Measurements from ENCODE around the gene ST8SIA4. TPM values are rescaled to one million over a fixed set of nuclear protein-coding genes. Genes with fewer than 3 reads are reported as not detected.

ST8SIA4 gene
- total RNA-seq, 1 experiment from 2014 or later, result not detected

GRCh38 chr5:100889165-100889743 lies 13.8 kb downstream of the ST8SIA4 start:
- DNase-seq (ENCODE audit: low read depth), result no peak
- in situ Hi-C loops (cut with HindIII; ENCODE audit: low pct_unique_long_range_greater_than_20kb, low sequenced_read_pairs), result no loop called here

- in situ Hi-C loops (cut with HindIII; ENCODE audit: low pct_unique_long_range_greater_than_20kb, low sequenced_read_pairs), result no loop called here
Observed at GRCh38 chr5:100877274-100877673, 25.8 kb downstream of the ST8SIA4 start.

DNA sequence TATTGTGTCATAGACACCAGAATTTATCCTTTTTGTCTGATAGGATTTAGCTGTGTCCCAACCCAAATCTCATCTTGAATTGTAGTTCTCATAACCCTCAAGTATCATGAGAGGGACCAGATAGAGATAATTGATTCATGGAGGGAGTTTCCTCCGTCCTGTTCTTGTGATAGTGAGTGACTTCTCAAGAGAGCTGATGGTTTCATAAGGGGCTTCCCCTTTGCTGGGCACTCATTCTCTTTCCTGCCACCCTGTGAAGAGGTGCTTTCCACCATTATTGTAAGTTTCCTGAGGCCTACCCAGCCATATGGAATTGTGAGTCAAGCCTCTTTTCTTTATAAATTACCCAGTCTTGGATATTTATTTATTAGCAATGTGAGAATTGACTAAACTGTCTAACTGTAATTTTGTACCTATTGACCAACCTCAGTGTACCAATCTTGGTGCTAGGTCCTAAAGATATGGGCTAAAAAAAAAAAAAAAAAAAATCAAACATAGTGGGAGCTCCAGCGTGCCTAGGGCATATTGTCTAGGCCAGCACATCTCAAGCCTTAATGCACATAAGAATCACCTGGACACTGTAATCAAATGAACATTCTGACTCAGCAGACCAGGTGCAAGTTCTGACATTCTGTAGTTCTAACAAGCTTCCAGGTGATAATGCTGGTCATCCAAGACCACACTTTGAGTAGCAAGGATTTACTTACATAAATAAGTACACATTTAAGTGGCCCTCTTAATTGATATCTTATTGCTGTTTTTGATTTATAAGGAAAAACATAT lies 30.5 kb downstream of the ST8SIA4 start:
- in situ Hi-C loops (cut with HindIII; ENCODE audit: low pct_unique_long_range_greater_than_20kb, low sequenced_read_pairs), result no loop called here
- DNase-seq (ENCODE audit: low read depth), result no peak

More at GRCh38 chr5:100877274-100877673, 25.8 kb downstream of the ST8SIA4 start:
- no peak for DNase-seq (ENCODE audit: low read depth)

DNA sequence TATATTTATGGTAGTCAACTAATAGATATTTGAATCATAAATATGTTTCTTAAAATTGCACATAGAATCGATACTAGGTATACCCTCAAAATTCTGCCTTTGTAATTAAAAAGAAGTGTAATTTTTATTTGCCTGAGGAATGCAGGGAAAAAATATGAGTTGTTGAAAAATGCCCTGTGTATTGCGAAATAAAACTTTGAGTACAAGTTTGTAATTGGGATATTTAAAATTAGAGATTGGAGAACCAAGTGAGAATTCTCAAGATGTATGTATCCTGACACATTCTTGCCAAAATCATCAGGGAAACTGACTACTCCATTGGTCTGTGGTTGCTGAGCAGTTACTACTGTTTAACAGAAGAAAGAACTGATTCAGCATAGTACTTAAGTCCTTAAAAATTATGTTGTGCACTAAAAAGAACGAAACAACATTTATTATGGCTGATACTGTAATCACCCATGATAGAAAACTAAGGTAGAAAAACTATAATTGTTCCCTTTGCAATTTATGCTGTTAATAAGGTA lies 36.0 kb downstream of the ST8SIA4 start:
- in situ Hi-C loops (cut with HindIII; ENCODE audit: low pct_unique_long_range_greater_than_20kb, low sequenced_read_pairs), result no loop called here
- DNase-seq (ENCODE audit: low read depth), result no peak

DNA sequence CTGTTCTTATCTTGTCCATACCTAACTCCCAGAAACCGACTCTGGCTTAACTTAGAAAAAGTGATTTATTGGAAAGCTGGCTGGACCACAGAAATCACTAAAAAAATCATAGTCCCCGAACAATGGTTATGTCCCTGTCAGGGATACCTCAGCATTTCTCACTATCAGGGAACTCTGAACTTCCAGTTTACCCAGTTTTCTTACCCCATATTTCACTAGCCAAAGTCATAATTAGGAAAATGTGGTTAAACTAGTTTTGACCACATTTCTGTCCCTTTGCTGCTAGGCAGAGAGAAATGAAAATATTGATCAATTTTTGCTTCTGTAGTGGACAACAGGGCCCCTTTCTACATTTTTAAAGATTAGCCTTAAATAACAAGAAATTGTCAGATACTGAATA lies 38.2 kb downstream of the ST8SIA4 start:
- no peak for DNase-seq (ENCODE audit: low read depth)
- in situ Hi-C loops (cut with HindIII; ENCODE audit: low pct_unique_long_range_greater_than_20kb, low sequenced_read_pairs), result no loop called here

DNA sequence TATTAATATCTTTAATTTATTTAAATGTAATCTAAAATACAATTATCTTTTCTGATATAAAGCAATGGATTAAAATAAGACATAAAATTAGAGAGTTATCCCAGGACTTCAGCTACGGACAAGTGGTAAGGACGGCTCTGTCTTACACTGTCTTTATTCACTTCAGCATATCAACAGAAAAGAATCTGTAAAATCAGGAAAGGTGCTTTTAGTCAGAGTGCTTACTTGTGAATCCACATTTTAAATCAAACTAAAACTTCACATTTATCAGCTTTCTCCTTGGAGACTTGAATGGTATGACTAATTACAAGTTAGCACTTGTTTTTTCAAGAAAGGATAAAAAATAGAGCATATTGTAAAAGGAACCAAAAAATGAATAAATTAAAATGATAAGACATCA lies 39.3 kb downstream of the ST8SIA4 start:
- in situ Hi-C loops (cut with HindIII; ENCODE audit: low pct_unique_long_range_greater_than_20kb, low sequenced_read_pairs), result no loop called here
- DNase-seq (ENCODE audit: low read depth), result no peak

DNA sequence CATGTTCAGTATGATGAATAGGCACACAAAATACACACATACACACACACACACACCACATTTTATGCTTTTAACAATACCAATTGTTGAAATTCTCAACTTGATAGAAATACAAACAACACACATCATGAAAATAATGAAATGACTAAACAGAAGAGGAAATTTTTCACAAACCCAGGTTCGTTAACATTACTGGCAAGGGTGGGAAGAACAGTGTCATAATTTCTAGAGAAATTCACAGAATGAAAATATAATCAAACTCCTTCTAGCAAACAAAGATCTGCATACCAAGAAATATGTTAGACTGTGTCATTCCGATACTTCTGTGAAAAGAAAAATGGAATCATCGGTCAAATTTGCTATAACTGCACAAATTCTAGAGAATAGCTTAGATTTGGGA lies 41.9 kb downstream of the ST8SIA4 start:
- in situ Hi-C loops (cut with HindIII; ENCODE audit: low pct_unique_long_range_greater_than_20kb, low sequenced_read_pairs), result no loop called here
- no peak for DNase-seq (ENCODE audit: low read depth)

GRCh38 chr5:100860407-100860806 lies 42.7 kb downstream of the ST8SIA4 start:
- DNase-seq (ENCODE audit: low read depth), result no peak
- in situ Hi-C loops (cut with HindIII; ENCODE audit: low pct_unique_long_range_greater_than_20kb, low sequenced_read_pairs), result no loop called here

GRCh38 chr5:100858987-100859545 lies 44.0 kb downstream of the ST8SIA4 start:
- DNase-seq (ENCODE audit: low read depth), result no peak
- in situ Hi-C loops (cut with HindIII; ENCODE audit: low pct_unique_long_range_greater_than_20kb, low sequenced_read_pairs), result no loop called here

DNA sequence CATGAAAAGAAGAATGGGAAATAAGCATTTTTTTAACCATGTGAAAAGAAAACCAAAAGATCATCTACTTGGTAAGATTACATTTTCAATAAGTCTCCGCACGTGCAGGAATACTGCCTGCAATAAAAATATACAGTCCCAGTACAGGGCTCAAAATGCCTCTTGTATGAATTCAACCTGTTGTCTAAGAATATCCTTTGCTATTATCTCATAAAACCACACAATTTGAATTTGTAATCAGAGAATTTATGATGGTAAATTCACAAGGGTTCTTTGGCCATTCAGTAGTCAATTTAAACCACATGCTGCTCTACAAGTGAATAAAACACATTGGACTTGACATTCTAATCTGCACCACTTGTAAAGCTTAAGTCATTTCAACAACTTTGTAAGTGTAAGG lies 46.6 kb downstream of the ST8SIA4 start:
- DNase-seq (ENCODE audit: low read depth), result no peak
- in situ Hi-C loops (cut with HindIII; ENCODE audit: low pct_unique_long_range_greater_than_20kb, low sequenced_read_pairs), result no loop called here

DNA sequence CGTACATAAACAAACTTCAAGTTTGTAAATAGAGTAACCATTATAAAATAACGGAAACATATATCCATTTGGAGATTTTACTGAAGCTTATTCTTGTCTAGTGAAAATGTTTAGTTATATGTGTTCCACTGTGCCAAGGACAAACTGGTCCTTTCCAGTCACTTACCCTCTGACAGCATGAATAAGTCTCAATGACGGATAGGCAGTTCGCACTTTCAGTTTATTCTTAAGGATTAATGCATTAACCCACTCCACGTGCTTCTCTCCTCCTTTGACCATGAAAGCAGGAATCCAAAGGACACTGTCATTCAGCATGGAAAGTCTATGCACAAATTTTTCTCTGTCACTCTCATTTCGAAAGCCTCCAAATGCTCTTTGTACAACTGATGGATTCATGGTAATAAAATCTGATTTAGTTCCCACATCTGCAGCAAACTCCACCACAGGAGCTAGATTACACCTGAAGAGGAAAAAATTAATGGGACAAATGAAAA lies 47.1 kb downstream of the ST8SIA4 start:
- DNase-seq (ENCODE audit: low read depth), result no peak
- in situ Hi-C loops (cut with HindIII; ENCODE audit: low pct_unique_long_range_greater_than_20kb, low sequenced_read_pairs), result no loop called here

DNA sequence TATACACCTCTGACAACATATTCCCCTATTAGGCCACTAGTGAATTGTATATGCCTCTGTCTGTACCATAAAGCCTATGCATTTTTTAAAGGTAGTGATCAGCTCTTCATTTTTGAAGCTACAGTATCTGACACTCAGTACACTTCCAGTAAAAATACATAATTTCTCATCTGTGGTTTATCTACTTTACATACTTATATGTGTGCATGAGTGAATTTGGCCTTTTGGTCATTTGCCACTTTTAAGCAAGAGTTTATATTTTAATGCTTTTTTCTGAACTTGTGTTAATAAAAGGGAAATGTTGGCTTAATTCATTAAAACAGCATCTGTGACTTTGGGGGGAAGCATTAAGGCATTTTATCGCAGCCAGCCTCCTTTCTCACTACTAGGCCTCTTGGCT lies 47.8 kb downstream of the ST8SIA4 start:
- in situ Hi-C loops (cut with HindIII; ENCODE audit: low pct_unique_long_range_greater_than_20kb, low sequenced_read_pairs), result no loop called here
- DNase-seq (ENCODE audit: low read depth), result no peak

- in situ Hi-C loops (cut with HindIII; ENCODE audit: low pct_unique_long_range_greater_than_20kb, low sequenced_read_pairs), result no loop called here
- DNase-seq (ENCODE audit: low read depth), result no peak
Observed at GRCh38 chr5:100854591-100854990, 48.5 kb downstream of the ST8SIA4 start.

- DNase-seq (ENCODE audit: low read depth), result no peak
- in situ Hi-C loops (cut with HindIII; ENCODE audit: low pct_unique_long_range_greater_than_20kb, low sequenced_read_pairs), result no loop called here
Observed at GRCh38 chr5:100853582-100853981, 49.5 kb downstream of the ST8SIA4 start.

DNA sequence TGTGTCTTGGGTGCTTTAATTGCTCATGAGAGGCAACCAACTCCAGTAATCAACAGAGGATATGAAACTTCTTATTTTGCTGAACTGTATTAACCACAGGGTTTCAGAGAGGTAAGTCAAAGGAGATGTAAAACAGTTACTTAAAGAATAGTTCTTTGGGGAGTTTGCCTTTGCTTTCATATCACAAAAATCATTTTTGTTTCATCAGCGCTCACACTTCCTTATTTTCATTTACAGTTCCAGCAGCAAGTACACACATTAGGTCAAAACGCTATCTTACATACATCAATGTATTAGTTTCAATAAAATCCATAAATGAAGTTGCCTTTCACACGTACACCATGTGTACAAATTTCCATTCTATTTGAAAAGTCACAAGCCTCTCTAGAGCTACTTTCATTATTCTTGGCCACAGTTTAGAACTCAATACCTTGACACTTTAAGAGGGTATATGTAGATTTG lies 50.1 kb downstream of the ST8SIA4 start:
- DNase-seq (ENCODE audit: low read depth), result no peak
- in situ Hi-C loops (cut with HindIII; ENCODE audit: low pct_unique_long_range_greater_than_20kb, low sequenced_read_pairs), result no loop called here

DNA sequence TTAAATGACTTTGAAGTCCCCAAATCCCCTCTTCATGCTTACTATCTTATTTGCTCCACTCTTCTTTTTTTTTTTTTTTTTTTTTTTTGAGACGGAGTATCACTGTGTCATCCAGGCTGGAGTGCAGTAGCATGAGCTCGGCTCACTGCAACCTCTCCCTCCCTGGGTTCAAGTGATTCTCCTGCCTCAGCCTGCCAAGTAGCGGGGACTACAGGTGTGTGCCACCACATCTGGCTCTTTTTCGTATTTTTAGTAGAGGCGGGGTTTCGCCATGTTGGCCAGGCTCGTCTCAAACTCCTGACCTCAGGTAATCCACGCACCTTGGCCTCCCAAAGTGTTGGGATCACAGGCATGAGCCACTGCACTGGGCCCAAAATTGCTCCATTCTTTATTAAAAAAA lies 51.0 kb downstream of the ST8SIA4 start:
- in situ Hi-C loops (cut with HindIII; ENCODE audit: low pct_unique_long_range_greater_than_20kb, low sequenced_read_pairs), result no loop called here
- DNase-seq (ENCODE audit: low read depth), result no peak

DNA sequence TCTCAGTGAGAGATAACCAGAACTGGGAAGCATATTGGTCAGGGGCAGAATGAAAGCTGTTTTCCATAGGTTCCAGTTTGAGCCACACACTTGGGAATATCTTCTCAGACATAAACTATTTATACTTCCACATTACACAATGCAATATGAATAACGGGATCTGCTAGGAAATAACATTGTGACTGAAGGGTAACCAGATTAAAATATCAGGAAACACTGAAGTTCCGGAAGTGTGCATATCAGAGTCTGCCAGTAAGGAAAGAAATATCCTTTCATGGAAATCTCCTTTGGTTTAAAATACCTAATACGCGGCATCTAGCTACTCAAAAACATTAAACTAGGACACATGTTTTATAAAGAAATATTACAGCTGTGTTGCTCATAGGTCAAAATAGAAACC lies 56.3 kb downstream of the ST8SIA4 start:
- DNase-seq (ENCODE audit: low read depth), result no peak
- in situ Hi-C loops (cut with HindIII; ENCODE audit: low pct_unique_long_range_greater_than_20kb, low sequenced_read_pairs), result no loop called here

- in situ Hi-C loops (cut with HindIII; ENCODE audit: low pct_unique_long_range_greater_than_20kb, low sequenced_read_pairs), result no loop called here
- DNase-seq (ENCODE audit: low read depth), result no peak
Observed at GRCh38 chr5:100842080-100842479, 61.0 kb downstream of the ST8SIA4 start.

DNA sequence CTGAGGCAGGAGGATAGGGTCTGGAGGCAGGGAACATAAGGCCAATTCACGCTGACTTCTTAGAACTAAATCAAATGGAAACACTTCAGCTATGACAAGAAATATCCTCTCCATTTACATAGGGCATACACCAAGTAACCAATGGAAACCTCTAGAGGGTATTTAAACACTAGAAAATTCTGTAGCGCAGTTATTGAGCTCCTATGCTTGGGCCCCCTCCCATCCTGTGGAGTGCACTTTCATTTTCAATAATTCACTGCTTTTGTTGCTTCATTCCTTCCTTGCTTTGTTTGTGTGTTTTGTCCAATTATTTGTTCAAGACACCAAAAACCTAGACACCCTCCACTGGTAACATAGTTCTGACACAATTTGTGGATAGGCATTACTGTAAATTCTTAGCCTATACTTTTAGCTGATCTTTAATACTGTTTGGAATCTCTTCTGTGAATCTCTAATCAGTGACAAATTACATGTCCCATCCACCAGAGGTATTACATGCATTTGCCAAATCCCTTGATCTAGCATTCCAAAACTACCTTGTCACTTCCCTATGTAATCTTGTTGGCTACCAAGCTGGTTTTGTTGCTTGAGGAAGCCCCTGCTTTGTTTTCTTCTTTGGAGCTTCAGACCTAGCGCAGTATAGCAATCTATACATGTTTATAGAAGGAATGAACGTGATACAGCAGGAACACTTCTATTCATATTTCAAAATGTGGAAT lies 61.6 kb downstream of the ST8SIA4 start:
- in situ Hi-C loops (cut with HindIII; ENCODE audit: low pct_unique_long_range_greater_than_20kb, low sequenced_read_pairs), result no loop called here
- no peak for DNase-seq (ENCODE audit: low read depth)

Data from Caki2 (cell line).